Uterus (tissue), 4 donors: ENCODE measurements around the gene VSIG8. TPM values are rescaled to one million over a fixed set of nuclear protein-coding genes. Genes with fewer than 3 reads are reported as not detected.

Experiments used
- DNase-seq, 2 donors: peaks; one replicate each; pipeline ENCODE4 v3.0.0-alpha.2; 2019 to 2020
- H3K27ac ChIP-seq, 2 donors: fragments of 200-600 bp; sonication (generic); 1 replicate in 1 of 2; 2 replicates in 1 of 2; pipeline ENCODE4 v1.5.1; 2016 to 2018
- H3K27me3 ChIP-seq, 2 donors: fragments of 200-600 bp; sonication (generic); one replicate each; pipeline ENCODE4 v1.5.1; 2018 to 2019; ENCODE audit warnings: control low read depth in 1 of 2
- H3K36me3 ChIP-seq, 2 donors: fragments of 200-600 bp; sonication (generic); one replicate each; pipeline ENCODE4 v1.5.1; 2019; ENCODE audit warnings: control low read depth in 1 of 2
- H3K4me1 ChIP-seq, 2 donors: fragments of 200-600 bp; sonication (generic); one replicate each; pipeline ENCODE4 v1.5.1; 2018 to 2019; ENCODE audit warnings: control low read depth in 1 of 2
- H3K4me3 ChIP-seq, 2 donors: fragments of 200-600 bp; sonication (generic); 1 replicate in 1 of 2; 2 replicates in 1 of 2; pipeline ENCODE4 v1.5.1; 2018 to 2019; ENCODE audit warnings: mild to moderate bottlenecking in 1 of 2
- H3K9me3 ChIP-seq, 2 donors: fragments of 200-600 bp; sonication (generic); one replicate each; pipeline ENCODE4 v1.5.1; 2019; ENCODE audit warnings: control low read depth in 1 of 2
- POLR2A ChIP-seq, 2 donors: fragments of 450-650 bp; IDR thresholded peaks; one replicate each; pipeline ENCODE4 v1.6.1; 2016; ENCODE audit warnings: antibody characterized with exemption in 2 of 2, mild to moderate bottlenecking in 1 of 2, moderate library complexity in 1 of 2
- intact Hi-C: fragments of 100-400 bp; cut with DNase I; formaldehyde crosslinking; loops from one replicate; pipeline ENCODE4 v1.15.1; 2023; ENCODE audit warnings: low total_unique reads
- total RNA-seq, 4 donors: library from RNA; depleted of rRNA in 3 of 4; stranded (reverse); fragments of >200 nt in 3 of 4; gene quantifications; one replicate each; pipeline versions ENCODE4 v1.1.0 to v1.2.4, GENCODE V29; 2014 to 2023
- TF ChIP-seq, protein P1 (sequence below), 4 experiments: fragments of 200-600 bp in 2 of 4; fragments of 450-650 bp in 2 of 4; sonication (generic) in 2 of 4; IDR thresholded peaks; one replicate each; pipeline ENCODE4 v1.5.1; 2016 to 2019; ENCODE audit warnings: antibody characterized with exemption in 4 of 4, mild to moderate bottlenecking in 2 of 4, moderate library complexity in 1 of 4
- donor health status: DM: yes; HTN: yes; CAD: no.

The VSIG8 gene
- total RNA-seq, 4 donors from 2014 or later = 0.37 TPM; not detected in 3

DNA sequence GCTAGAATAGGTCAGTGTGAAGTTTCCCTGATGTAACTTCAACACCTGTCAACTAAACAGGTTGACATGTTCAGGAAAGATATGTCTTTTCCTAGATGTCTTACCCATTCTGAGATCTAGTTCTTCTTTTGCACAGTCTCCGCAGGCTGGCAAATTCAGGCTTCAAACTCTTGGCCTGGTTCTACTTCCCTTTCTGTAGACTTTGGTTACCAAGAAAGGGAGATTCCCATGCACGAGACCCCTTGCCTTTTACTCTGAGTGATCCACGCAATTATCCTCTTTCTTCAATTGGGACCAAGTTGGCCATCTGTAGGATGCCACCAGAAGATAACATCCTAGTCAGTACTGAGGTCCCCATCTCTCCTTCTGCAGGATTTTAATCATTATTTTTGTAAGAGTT, 35.5 kb upstream of the VSIG8 start:
- Histone ChIP-seq H3K36me3 (no peaks in the 10 kb centered on the region), H3K4me3 (no peak overlapping the region), H3K4me1 (no peaks in the 10 kb centered on the region), H3K9me3 (no peaks in the 10 kb centered on the region), H3K27ac (no peak overlapping the region), H3K27me3 (no peaks in the 10 kb centered on the region)
- intact Hi-C loops = no loop called here
- TF ChIP-seq, protein P1, sequence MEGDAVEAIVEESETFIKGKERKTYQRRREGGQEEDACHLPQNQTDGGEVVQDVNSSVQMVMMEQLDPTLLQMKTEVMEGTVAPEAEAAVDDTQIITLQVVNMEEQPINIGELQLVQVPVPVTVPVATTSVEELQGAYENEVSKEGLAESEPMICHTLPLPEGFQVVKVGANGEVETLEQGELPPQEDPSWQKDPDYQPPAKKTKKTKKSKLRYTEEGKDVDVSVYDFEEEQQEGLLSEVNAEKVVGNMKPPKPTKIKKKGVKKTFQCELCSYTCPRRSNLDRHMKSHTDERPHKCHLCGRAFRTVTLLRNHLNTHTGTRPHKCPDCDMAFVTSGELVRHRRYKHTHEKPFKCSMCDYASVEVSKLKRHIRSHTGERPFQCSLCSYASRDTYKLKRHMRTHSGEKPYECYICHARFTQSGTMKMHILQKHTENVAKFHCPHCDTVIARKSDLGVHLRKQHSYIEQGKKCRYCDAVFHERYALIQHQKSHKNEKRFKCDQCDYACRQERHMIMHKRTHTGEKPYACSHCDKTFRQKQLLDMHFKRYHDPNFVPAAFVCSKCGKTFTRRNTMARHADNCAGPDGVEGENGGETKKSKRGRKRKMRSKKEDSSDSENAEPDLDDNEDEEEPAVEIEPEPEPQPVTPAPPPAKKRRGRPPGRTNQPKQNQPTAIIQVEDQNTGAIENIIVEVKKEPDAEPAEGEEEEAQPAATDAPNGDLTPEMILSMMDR (IDR thresholded peaks at IDR 0.05) = no peak
- TF ChIP-seq POLR2A (IDR thresholded peaks at IDR 0.05) = no peak
- no peak for DNase-seq

DNA sequence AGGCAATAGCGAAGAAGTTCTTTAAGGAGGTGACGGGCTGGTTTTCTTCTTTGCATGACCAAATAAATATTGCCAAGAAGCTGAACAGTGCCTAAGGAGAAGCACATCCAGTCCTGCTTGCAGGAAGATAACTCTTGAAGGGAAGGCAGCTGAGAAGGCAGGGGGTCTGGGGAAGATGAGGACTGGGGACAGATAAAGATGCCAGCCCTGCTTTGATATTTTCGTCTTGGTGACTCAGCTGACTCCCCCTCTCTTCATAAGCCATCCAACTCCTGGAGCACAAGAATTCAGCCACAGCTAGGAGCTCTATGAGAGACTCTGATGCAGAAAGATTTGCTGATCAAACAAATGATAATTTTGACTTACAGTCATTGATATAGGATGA, 34.1 kb upstream of the VSIG8 start:
- Histone ChIP-seq H3K27ac (no peak overlapping the region), H3K4me3 (no peak overlapping the region), H3K36me3 (no peaks in the 10 kb centered on the region), H3K9me3 (no peaks in the 10 kb centered on the region), H3K4me1 (no peaks in the 10 kb centered on the region), H3K27me3 (no peaks in the 10 kb centered on the region)
- TF ChIP-seq, protein P1 (IDR thresholded peaks at IDR 0.05) = no peak
- TF ChIP-seq POLR2A (IDR thresholded peaks at IDR 0.05) = no peak
- intact Hi-C loops = no loop called here
- no peak for DNase-seq

DNA sequence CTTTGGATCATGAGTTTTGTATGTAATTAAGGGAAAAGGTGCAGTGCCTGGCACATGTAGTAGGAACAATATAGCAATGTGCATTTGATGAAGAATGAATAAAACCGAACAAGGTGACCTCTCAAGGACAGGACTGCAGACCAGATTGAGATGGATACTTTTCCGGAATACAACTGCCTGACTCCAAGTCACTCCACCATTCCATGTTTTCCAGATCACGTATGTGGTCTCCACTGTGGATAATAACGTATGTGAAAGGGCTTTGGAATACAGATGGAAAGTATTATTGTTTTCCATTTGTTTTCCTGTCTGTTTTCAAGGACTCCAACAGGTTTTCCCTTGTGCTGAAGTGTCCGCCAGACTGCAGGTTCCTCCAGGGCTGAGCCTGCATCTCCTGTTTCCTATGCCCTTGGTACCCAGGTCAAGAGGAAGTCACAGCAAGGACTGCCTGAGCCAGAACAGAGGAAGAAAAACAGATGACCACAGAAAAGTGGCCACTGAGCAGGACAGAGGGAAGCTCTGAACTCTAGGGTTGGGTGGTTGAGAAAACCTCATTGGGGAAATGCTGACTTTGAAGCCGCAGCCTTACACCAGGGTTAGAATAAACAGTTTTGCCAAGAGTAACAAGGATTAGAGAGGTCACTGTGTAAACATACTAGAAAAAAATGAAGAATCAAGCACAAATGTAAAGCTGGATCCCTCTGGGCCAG, 33.5 kb upstream of the VSIG8 start:
- no peaks in the 10 kb centered on the region for H3K4me1 ChIP-seq
- H3K9me3 ChIP-seq = no peaks in the 10 kb centered on the region
- no peak for DNase-seq
- TF ChIP-seq, protein P1 (IDR thresholded peaks at IDR 0.05) = no peak
- no peak for TF ChIP-seq POLR2A (IDR thresholded peaks at IDR 0.05)
- no peak overlapping the region for H3K4me3 ChIP-seq
- intact Hi-C loops = no loop called here
- H3K36me3 ChIP-seq = no peaks in the 10 kb centered on the region
- H3K27ac ChIP-seq = no peak overlapping the region
- H3K27me3 ChIP-seq = no peaks in the 10 kb centered on the region

DNA sequence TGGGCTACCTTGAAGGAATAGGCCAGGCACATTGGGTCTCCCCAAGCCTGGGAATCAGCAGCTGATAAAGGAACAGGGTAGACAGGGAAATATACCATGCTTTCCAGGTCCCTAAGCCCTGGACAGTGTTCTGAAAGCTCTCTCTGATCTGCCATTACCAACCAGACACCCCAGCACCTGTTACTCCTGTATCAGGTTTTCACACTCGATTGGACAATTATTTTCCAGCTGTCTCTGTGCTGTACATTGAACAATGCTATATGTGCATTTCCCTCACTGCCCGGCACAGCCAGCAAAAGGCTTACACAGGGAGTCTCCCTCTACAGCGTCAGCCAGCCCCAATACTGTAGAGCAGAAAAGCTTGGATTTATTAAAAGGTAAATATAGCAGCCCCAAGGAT, 32.8 kb upstream of the VSIG8 start:
- Histone ChIP-seq H3K36me3 (no peaks in the 10 kb centered on the region), H3K4me3 (no peak overlapping the region), H3K9me3 (no peaks in the 10 kb centered on the region), H3K27ac (no peak overlapping the region), H3K4me1 (no peaks in the 10 kb centered on the region), H3K27me3 (no peaks in the 10 kb centered on the region)
- no peak for DNase-seq
- intact Hi-C loops = no loop called here
- TF ChIP-seq, protein P1 (IDR thresholded peaks at IDR 0.05) = no peak
- TF ChIP-seq POLR2A (IDR thresholded peaks at IDR 0.05) = no peak

DNA sequence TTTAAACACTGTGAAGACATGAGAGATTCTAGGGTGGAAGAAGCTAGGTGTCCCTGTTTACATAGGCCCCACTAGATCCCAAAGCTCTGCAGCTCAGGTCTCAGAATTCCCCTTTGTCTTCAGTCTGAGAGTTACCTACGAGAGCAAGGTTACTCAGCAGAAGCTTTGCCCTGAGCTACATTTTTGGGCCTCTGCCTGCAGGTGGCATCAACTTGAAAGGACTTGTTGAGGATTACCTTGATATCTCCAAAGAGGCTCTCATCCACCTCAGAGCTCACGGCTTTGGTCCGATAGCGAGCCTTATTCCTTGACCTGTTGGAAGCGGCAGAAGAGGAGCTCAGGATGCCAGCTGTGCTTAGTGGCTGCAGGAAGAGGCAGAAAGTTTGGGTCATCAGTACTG, 30.5 kb upstream of the VSIG8 start:
- Histone ChIP-seq H3K4me1 (no peaks in the 10 kb centered on the region), H3K27me3 (no peaks in the 10 kb centered on the region), H3K9me3 (no peaks in the 10 kb centered on the region), H3K27ac (no peak overlapping the region), H3K36me3 (no peaks in the 10 kb centered on the region), H3K4me3 (no peak overlapping the region)
- TF ChIP-seq, protein P1 (IDR thresholded peaks at IDR 0.05) = no peak
- no peak for TF ChIP-seq POLR2A (IDR thresholded peaks at IDR 0.05)
- DNase-seq = no peak
- intact Hi-C loops = no loop called here
